IMR-90 (cell line): ENCODE data around the gene BTG2. TPM values are rescaled to one million over a fixed set of nuclear protein-coding genes. Genes with fewer than 3 reads are reported as not detected.

Source experiments
- ATAC-seq: fragments of 200-7000 bp; cut with Tn5 transposase; 2 replicates; pipeline ENCODE4 v1.9.1; 2020; ENCODE audit warnings: low read depth, mild to moderate bottlenecking, moderate library complexity
- BruUV-seq: library from RNA; stranded (reverse); fragments of 400-500 nt; replicated peaks from 2 replicates; lab custom pipeline; 2021; lab: Mats Ljungman, UMichigan
- CTCF ChIA-PET: fragments of 300-600 bp; formaldehyde crosslinking; extraction: SDS; loops from one replicate; lab custom pipeline; 2021; ENCODE audit warnings: antibody characterized with exemption; lab: Yijun Ruan, JAX
- POLR2A ChIA-PET: fragments of 300-600 bp; sonication (Branson Sonifier 250); formaldehyde crosslinking; loops from one replicate; lab custom pipeline; 2022; ENCODE audit warnings: antibody characterized with exemption; ENCODE audit not compliant: unreplicated experiment; lab: Charles Lee
- DNase-seq: peaks from one replicate; pipeline ENCODE4 v3.0.0; 2013
- H2AFZ ChIP-seq: replicated peaks from 2 replicates; pipeline ENCODE3; 2013; ENCODE audit warnings: low read length, mild to moderate bottlenecking; ENCODE audit not compliant: poor library complexity
- H2AK5ac ChIP-seq: 2 replicates; pipeline ENCODE4 v1.6.1; 2013; ENCODE audit warnings: low read depth, low read length, inconsistent platforms
- H2AK9ac ChIP-seq: replicated peaks from 2 replicates; pipeline ENCODE3; 2013; ENCODE audit warnings: mild to moderate bottlenecking, low read depth, low read length, moderate library complexity; ENCODE audit not compliant: poor library complexity
- H2BK120ac ChIP-seq: 2 replicates; pipeline ENCODE4 v1.6.1; 2013; ENCODE audit warnings: low read depth, low read length, inconsistent platforms
- H2BK15ac ChIP-seq: 3 replicates; pipeline ENCODE4 v1.6.1; 2013; ENCODE audit warnings: low read depth, low read length, inconsistent platforms
- H2BK20ac ChIP-seq: 2 replicates; pipeline ENCODE4 v1.6.1; 2013; ENCODE audit warnings: low read depth, mild to moderate bottlenecking, inconsistent platforms, low read length, moderate library complexity
- H2BK5ac ChIP-seq: 2 replicates; pipeline ENCODE4 v1.6.1; 2013; ENCODE audit warnings: mild to moderate bottlenecking, low read depth, low read length, inconsistent platforms; ENCODE audit not compliant: poor library complexity, severe bottlenecking
- H3K14ac ChIP-seq: replicated peaks from 2 replicates; pipeline ENCODE4 v1.6.1; 2013; ENCODE audit warnings: low read depth, low read length, inconsistent platforms
- H3K18ac ChIP-seq: 2 replicates; pipeline ENCODE4 v1.6.1; 2013; ENCODE audit warnings: low read depth, low read length, control low read depth
- H3K23ac ChIP-seq: 2 replicates; pipeline ENCODE4 v1.6.1; 2013; ENCODE audit warnings: low read depth, low read length, inconsistent platforms
- H3K27ac ChIP-seq: 2 replicates; pipeline ENCODE4 v1.5.1; 2013; ENCODE audit warnings: mild to moderate bottlenecking, control low read depth, low read length; ENCODE audit not compliant: insufficient read depth
- H3K27me3 ChIP-seq: 2 replicates; pipeline ENCODE4 v1.6.1; 2013; ENCODE audit warnings: low read length; ENCODE audit not compliant: control insufficient read depth, insufficient read depth
- H3K36me3 ChIP-seq: 2 replicates; pipeline ENCODE4 v1.6.1; 2013; ENCODE audit warnings: low read length, mixed read lengths; ENCODE audit not compliant: control insufficient read depth, insufficient read depth
- H3K4ac ChIP-seq: 2 replicates; pipeline ENCODE4 v1.6.1; 2013; ENCODE audit warnings: low read depth, low read length, inconsistent platforms
- H3K4me1 ChIP-seq: 2 replicates; pipeline ENCODE4 v1.6.1; 2013; ENCODE audit warnings: low read length, mixed read lengths; ENCODE audit not compliant: control insufficient read depth, insufficient read depth
- H3K4me2 ChIP-seq: 2 replicates; pipeline ENCODE4 v1.6.1; 2013; ENCODE audit warnings: low read depth, mild to moderate bottlenecking, control low read depth, low read length, moderate library complexity
- H3K4me3 ChIP-seq: 2 replicates; pipeline ENCODE4 v1.5.1; 2013; ENCODE audit warnings: low read depth, mild to moderate bottlenecking, control low read depth, low read length, moderate library complexity; ENCODE audit not compliant: insufficient read depth
- H3K56ac ChIP-seq: 2 replicates; pipeline ENCODE4 v1.6.1; 2013; ENCODE audit warnings: low read length, inconsistent platforms; ENCODE audit not compliant: insufficient read depth; ENCODE audit errors: extremely low read depth
- H3K79me1 ChIP-seq, 2 experiments: 2 replicates each; pipeline ENCODE4 v1.6.1; 2013; ENCODE audit warnings: low read length in 2 of 2, inconsistent platforms in 1 of 2, low read depth in 1 of 2
- H3K9ac ChIP-seq: 2 replicates; pipeline ENCODE4 v1.6.1; 2013; ENCODE audit warnings: low read depth, low read length, control low read depth
- H3K9me1 ChIP-seq: 2 replicates; pipeline ENCODE4 v1.6.1; 2013; ENCODE audit warnings: low read length, inconsistent platforms; ENCODE audit not compliant: insufficient read depth
- H3K9me3 ChIP-seq: 2 replicates; pipeline ENCODE4 v1.6.1; 2013; ENCODE audit warnings: low read length; ENCODE audit not compliant: control insufficient read depth, insufficient read depth
- H4K20me1 ChIP-seq: 2 replicates; pipeline ENCODE4 v1.6.1; 2013; ENCODE audit warnings: low read length, inconsistent platforms; ENCODE audit not compliant: insufficient read depth
- H4K5ac ChIP-seq: 2 replicates; pipeline ENCODE4 v1.6.1; 2013; ENCODE audit warnings: mild to moderate bottlenecking, low read depth, low read length, control low read depth
- H4K8ac ChIP-seq, 2 experiments: 2 replicates each; pipeline ENCODE4 v1.6.1; 2013; ENCODE audit warnings: low read depth in 2 of 2, low read length in 2 of 2, control low read depth in 1 of 2, inconsistent platforms in 1 of 2
- H4K91ac ChIP-seq: 2 replicates; pipeline ENCODE4 v1.6.1; 2013; ENCODE audit warnings: low read depth, low read length, inconsistent platforms; ENCODE audit not compliant: insufficient read depth
- BHLHE40 ChIP-seq: fragments of 150-350 bp; IDR thresholded peaks from 2 replicates; pipeline ENCODE4 v1.6.1; 2016; ENCODE audit warnings: mild to moderate bottlenecking, low read depth, low read length
- CEBPB ChIP-seq: IDR thresholded peaks from 2 replicates; pipeline ENCODE4 v1.6.1; 2012; ENCODE audit warnings: low read depth, low read length, improper control_type of control experiment
- FOS ChIP-seq: fragments of 150-350 bp; IDR thresholded peaks from 2 replicates; pipeline ENCODE4 v1.6.1; 2016; ENCODE audit warnings: low read depth, low read length
- MAFK ChIP-seq: IDR thresholded peaks from 2 replicates; pipeline ENCODE4 v1.6.1; 2012; ENCODE audit warnings: low read depth, low read length, improper control_type of control experiment
- MAZ ChIP-seq: IDR thresholded peaks from 2 replicates; pipeline ENCODE4 v1.6.1; 2012; ENCODE audit warnings: low read depth, mild to moderate bottlenecking, low read length, improper control_type of control experiment, moderate library complexity, borderline replicate concordance
- NFE2L2 ChIP-seq: fragments of 150-350 bp; IDR thresholded peaks from 2 replicates; pipeline ENCODE4 v1.6.1; 2016; ENCODE audit warnings: low read depth, mild to moderate bottlenecking, low read length
- POLR2A ChIP-seq: IDR thresholded peaks from 2 replicates; pipeline ENCODE4 v1.6.1; 2012; ENCODE audit warnings: mild to moderate bottlenecking, low read depth, low read length
- RCOR1 ChIP-seq: IDR thresholded peaks from 2 replicates; pipeline ENCODE4 v1.6.1; 2012; ENCODE audit warnings: mild to moderate bottlenecking, low read length, improper control_type of control experiment; ENCODE audit not compliant: insufficient replicate concordance
- RFX5 ChIP-seq: IDR thresholded peaks from 2 replicates; pipeline ENCODE4 v1.8.0; 2012; ENCODE audit warnings: low read depth, mild to moderate bottlenecking, low read length, moderate library complexity
- WGBS, 2 experiments: methylation state at CpG; one replicate each; pipeline versions ENCODE4 v1.1.5 to v1.1.7; 2013; ENCODE audit warnings: missing lambda C conversion rate in 2 of 2; ENCODE audit not compliant: insufficient read length in 1 of 2; ENCODE audit errors: extremely low coverage in 2 of 2; 5-methylcytosine and 5-hydroxymethylcytosine counted together
- dilution Hi-C: fragments of 300-500 bp; cut with HindIII; formaldehyde crosslinking; loops from one replicate; pipeline ENCODE4 v1.14.3; 2018; ENCODE audit warnings: low sequenced_read_pairs; ENCODE audit not compliant: unreplicated experiment
- in situ Hi-C: fragments of 300-500 bp; cut with MboI; formaldehyde crosslinking; loops from 3 replicates; pipeline ENCODE4 v1.14.3; 2019; ENCODE audit warnings: low sequenced_read_pairs, inconsistent platforms, mixed read lengths
- intact Hi-C: fragments of 100-400 bp; cut with micrococcal nuclease; formaldehyde crosslinking; loops from 2 replicates; pipeline ENCODE4 v1.10.0; 2022
- polyA plus RNA-seq, 3 experiments: library from polyadenylated mRNA; depleted of rRNA; stranded (reverse); fragments of >200 nt; gene quantifications; 2 replicates each; pipeline ENCODE4 v1.2.3, GENCODE V29; 2012; ENCODE audit warnings: low replicate concordance in 1 of 3
- total RNA-seq: library from RNA; depleted of rRNA; stranded (reverse); fragments of >200 nt; gene quantifications from 2 replicates; pipeline ENCODE4 v1.2.3, GENCODE V29; 2012
- TF ChIP-seq, protein P1 (sequence below): conservative IDR thresholded peaks from 2 replicates; pipeline ENCODE4 v1.5.1; 2012; ENCODE audit warnings: mild to moderate bottlenecking, low read depth, low read length, improper control_type of control experiment

BTG2 gene
- total and polyA plus RNA-seq, 2 of the 4 experiments (the other 2 are of a cell fraction) = 8.4 to 18.8 TPM

DNA sequence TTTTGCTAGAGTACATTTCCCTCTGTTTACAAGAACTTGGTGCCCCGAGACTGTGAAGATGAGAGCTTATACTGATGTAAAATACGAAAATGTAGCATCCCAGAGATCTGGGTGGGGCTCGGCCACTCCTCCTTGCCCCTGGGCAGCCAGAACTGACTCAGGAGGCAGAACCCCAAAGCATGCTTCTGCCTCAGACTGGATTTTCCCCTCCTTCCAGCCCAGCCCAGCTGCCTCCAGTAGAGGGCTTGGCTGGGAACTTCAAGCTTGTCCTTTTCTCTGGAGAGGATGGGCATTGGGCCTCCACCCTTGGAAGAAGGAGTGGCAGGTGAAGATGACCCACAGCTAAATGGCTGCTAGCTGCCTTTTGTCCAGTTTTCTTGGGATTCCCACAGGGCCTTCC is 24.3 kb upstream of the BTG2 start:
- no peak overlapping the region for H3K4me2 ChIP-seq
- no peak overlapping the region for H3K14ac ChIP-seq
- no peak for TF ChIP-seq RFX5
- no peak for TF ChIP-seq RCOR1
- TF ChIP-seq BHLHE40 = no peak
- no peak for TF ChIP-seq MAZ
- no peak for TF ChIP-seq NFE2L2
- TF ChIP-seq, protein P1, sequence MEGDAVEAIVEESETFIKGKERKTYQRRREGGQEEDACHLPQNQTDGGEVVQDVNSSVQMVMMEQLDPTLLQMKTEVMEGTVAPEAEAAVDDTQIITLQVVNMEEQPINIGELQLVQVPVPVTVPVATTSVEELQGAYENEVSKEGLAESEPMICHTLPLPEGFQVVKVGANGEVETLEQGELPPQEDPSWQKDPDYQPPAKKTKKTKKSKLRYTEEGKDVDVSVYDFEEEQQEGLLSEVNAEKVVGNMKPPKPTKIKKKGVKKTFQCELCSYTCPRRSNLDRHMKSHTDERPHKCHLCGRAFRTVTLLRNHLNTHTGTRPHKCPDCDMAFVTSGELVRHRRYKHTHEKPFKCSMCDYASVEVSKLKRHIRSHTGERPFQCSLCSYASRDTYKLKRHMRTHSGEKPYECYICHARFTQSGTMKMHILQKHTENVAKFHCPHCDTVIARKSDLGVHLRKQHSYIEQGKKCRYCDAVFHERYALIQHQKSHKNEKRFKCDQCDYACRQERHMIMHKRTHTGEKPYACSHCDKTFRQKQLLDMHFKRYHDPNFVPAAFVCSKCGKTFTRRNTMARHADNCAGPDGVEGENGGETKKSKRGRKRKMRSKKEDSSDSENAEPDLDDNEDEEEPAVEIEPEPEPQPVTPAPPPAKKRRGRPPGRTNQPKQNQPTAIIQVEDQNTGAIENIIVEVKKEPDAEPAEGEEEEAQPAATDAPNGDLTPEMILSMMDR = no peak
- TF ChIP-seq MAFK = no peak
- TF ChIP-seq CEBPB = no peak
- TF ChIP-seq POLR2A = no peak
- TF ChIP-seq FOS = no peak
- peaks cover 18% of the 10 kb centered on the region for H3K27me3 ChIP-seq
- no peaks in the 10 kb centered on the region; the same call in 1 of the 2 replicates for H3K9me1 ChIP-seq
- H3K4me3 ChIP-seq = no peak overlapping the region
- H3K56ac ChIP-seq = no peak overlapping the region
- H2BK15ac ChIP-seq = no peak overlapping the region
- WGBS, 2 experiments = 80% methylated on average over 1 of the region's 3 CpGs; no CpG with 5 or more reads in 1 of the 2 experiments
- ATAC-seq (no peak), DNase-seq (peak; percentile 24)
- in situ Hi-C loops (no loop called here), intact Hi-C loops (no loop called here), dilution Hi-C loops (no loop called here)
- H3K4ac ChIP-seq = no peak overlapping the region
- H2AK5ac ChIP-seq = no peak overlapping the region
- H3K23ac ChIP-seq = no peak overlapping the region
- peaks cover 7% of the 10 kb centered on the region; the same call in 1 of the 2 replicates for H3K4me1 ChIP-seq
- no peaks in the 10 kb centered on the region for H4K20me1 ChIP-seq
- H3K9ac ChIP-seq = no peak overlapping the region
- H2BK20ac ChIP-seq = no peak overlapping the region
- H3K79me1 ChIP-seq = no peaks in the 10 kb centered on the region
- BruUV-seq = no TSS peak
- H2AFZ ChIP-seq = no peak overlapping the region
- no peak overlapping the region for H3K27ac ChIP-seq
- H2AK9ac ChIP-seq = no peak overlapping the region
- no peaks in the 10 kb centered on the region for H3K9me3 ChIP-seq
- ChIA-PET POLR2A (no interaction called here), CTCF (interaction anchor here (1.6 kb wide), 1 partner anchor 14 kb away, joined by 6 read pairs; no protein-coding TSS in a partner anchor)
- H3K18ac ChIP-seq = no peak overlapping the region
- H4K8ac ChIP-seq = no peak overlapping the region
- no peak overlapping the region for H2BK5ac ChIP-seq
- no peak overlapping the region for H2BK120ac ChIP-seq
- no peak overlapping the region for H4K5ac ChIP-seq
- H4K91ac ChIP-seq = no peak overlapping the region
- no peaks in the 10 kb centered on the region for H3K36me3 ChIP-seq
